ENCODE measurements around the gene TCP11X2.
"Not testable (repeated sequence)": the region's sequence is repeated elsewhere in the genome, so short reads cannot be mapped to it uniquely, and the experiment has no call there.

DNA sequence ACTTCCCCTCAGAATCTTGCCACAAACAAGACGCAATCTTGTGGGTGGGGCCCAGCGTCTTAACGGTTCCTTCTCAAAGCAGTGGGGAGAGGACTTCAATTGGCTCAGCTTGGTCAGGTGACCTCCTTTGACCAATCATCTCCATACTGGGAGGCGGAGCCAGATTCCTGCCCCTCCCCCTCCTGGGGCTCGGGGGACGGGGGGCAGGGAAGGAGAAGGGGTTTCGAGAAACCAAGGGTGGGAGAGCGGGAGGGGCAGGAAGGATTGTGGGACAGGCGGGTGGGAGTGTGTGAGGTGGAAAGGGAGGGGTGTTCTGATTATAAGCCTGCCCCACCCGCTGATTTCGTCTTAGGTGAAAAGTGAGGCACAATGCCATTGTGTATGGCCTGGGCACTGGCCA, 31.7 kb downstream of the TCP11X2 start, which contains the start of gene NXF2B:
- TF ChIP-seq CTCF (IDR thresholded peaks at IDR 0.05; ENCODE audit: poor library complexity); EZH2 (IDR thresholded peaks at IDR 0.05; ENCODE audit: borderline replicate concordance); EZH2phosphoT487 (IDR thresholded peaks at IDR 0.05; ENCODE audit: low read depth, severe bottlenecking, unreplicated experiment): not testable (repeated sequence)
